Measurements from ENCODE around the gene PCDHGA7.
A peak's percentile ranks its signal among the peaks of the same experiment; 100 is the strongest.
"Not testable (repeated sequence)": the region's sequence is repeated elsewhere in the genome, so short reads cannot be mapped to it uniquely, and the experiment has no call there.

The PCDHGA7 gene

GRCh38 chr5:141382469-141383294 is at the start of gene PCDHGA7:
PCDHGA7 (plus strand) TSS chr5:141382742; CDS start chr5:141382900, 158 bp downstream.
- peaks cover 54% of the 10 kb centered on the region for H3K9me3 Mint-ChIP-seq
- ATAC-seq (no peak), DNase-seq (no peak)
- peaks cover 18% of the 10 kb centered on the region for H3K36me3 Mint-ChIP-seq (ENCODE audit: low read depth)
- peaks cover 69% of the 10 kb centered on the region for H3K27me3 Mint-ChIP-seq
- H3K4me3 Mint-ChIP-seq = peak within 1 kb of the TSS; percentile 55
- H3K27ac Mint-ChIP-seq = no peak within 1 kb of the TSS
- no peaks in the 10 kb centered on the region for H3K4me1 Mint-ChIP-seq

DNA sequence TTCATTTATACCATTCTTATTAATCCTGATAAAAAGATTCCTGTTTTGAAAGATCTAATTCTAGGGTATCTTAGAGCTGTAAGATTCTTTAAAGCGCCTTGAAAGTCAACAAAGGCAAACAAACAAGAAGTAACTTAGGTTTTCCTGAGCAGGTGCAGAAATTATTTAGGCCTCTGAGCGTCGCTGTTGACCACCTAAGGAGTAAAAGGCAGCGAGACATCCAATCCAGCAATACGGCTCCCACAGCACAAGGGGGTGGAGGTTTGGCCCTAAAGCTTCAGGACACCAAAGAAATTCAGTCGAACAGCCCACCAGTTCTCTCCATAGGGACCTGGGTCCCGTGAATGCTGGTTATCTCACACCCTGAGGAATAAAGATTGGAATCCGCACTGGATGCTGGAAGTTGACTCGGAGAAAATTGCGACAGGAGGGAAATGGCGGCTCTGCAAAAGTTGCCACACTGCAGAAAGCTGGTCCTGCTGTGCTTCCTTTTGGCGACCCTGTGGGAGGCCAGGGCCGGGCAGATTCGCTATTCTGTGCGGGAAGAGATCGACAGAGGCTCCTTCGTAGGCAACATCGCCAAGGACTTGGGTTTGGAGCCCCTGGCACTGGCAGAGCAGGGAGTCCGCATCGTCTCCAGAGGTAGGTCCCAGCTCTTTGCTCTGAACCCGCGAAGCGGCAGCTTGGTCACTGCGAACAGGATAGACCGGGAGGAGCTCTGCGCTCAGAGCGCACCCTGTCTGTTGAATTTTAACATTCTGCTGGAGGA is 43.8 kb upstream of the PCDHGA7 start, which contains the start of gene PCDHGA2:
Gene PCDHGA2 (plus strand): TSS at position 223 of the 769 bp plus-strand sequence.
- no peaks in the 10 kb centered on the region for H3K4me1 Mint-ChIP-seq
- peaks cover 71% of the 10 kb centered on the region for H3K9me3 Mint-ChIP-seq
- no peak within 1 kb of the TSS for H3K4me3 Mint-ChIP-seq
- no peak for DNase-seq
- peaks cover 85% of the 10 kb centered on the region for H3K27me3 Mint-ChIP-seq
- no peak within 1 kb of the TSS for H3K27ac Mint-ChIP-seq
- ATAC-seq = no peak
- H3K36me3 Mint-ChIP-seq (ENCODE audit: low read depth) = peaks cover 24% of the 10 kb centered on the region

GRCh38 chr5:141340781-141341354 is 41.7 kb upstream of the PCDHGA7 start:
- DNase-seq, H3K4me1 Mint-ChIP-seq, ATAC-seq, H3K27ac Mint-ChIP-seq, H3K4me3 Mint-ChIP-seq: not testable (repeated sequence)
- Mint-ChIP-seq H3K27me3 (peaks cover 81% of the 10 kb centered on the region), H3K9me3 (peaks cover 65% of the 10 kb centered on the region), H3K36me3 (ENCODE audit: low read depth) (peaks cover 34% of the 10 kb centered on the region)

- Mint-ChIP-seq H3K27me3 (peaks cover 74% of the 10 kb centered on the region), H3K27ac (no peak overlapping the region), H3K4me3 (no peak overlapping the region), H3K4me1 (no peaks in the 10 kb centered on the region), H3K36me3 (ENCODE audit: low read depth) (peaks cover 34% of the 10 kb centered on the region), H3K9me3 (peaks cover 56% of the 10 kb centered on the region)
- ATAC-seq (no peak), DNase-seq (no peak)
Measured at GRCh38 chr5:141342773-141343172, 39.8 kb upstream of the PCDHGA7 start.

- ATAC-seq = no peak
- DNase-seq = no peak
- Mint-ChIP-seq H3K27ac (no peak within 1 kb of the TSS), H3K36me3 (ENCODE audit: low read depth) (peaks cover 31% of the 10 kb centered on the region), H3K27me3 (peaks cover 68% of the 10 kb centered on the region), H3K4me3 (no peak within 1 kb of the TSS), H3K9me3 (peaks cover 50% of the 10 kb centered on the region), H3K4me1 (no peaks in the 10 kb centered on the region)
Measured at GRCh38 chr5:141343242-141343952, 39.1 kb upstream of the PCDHGA7 start, which contains the start of gene PCDHGA3. PCDHGA3 (plus strand) TSS chr5:141343829; CDS start chr5:141344034, 205 bp downstream.

GRCh38 chr5:141343953-141344463 is 38.5 kb upstream of the PCDHGA7 start:
- no peak overlapping the region for H3K4me3 Mint-ChIP-seq
- DNase-seq = no peak

DNA sequence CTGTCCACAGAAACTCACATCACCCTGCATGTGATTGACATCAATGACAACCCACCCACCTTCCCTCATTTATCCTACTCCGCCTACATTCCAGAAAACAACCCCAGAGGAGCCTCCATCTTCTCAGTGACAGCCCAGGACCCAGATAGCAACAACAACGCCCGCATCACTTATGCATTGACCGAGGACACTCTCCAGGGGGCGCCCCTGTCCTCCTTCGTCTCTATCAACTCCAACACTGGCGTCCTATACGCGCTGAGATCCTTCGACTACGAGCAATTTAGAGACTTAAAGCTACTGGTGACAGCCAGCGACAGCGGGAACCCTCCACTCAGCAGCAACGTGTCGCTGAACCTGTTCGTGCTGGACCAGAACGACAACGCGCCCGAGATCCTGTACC is 37.2 kb upstream of the PCDHGA7 start:
- no peak overlapping the region for H3K4me3 Mint-ChIP-seq

More at GRCh38 chr5:141343953-141344463, 38.5 kb upstream of the PCDHGA7 start:
- H3K36me3 Mint-ChIP-seq (ENCODE audit: low read depth) = peaks cover 28% of the 10 kb centered on the region
- H3K9me3 Mint-ChIP-seq = peaks cover 51% of the 10 kb centered on the region
- H3K27me3 Mint-ChIP-seq = peaks cover 67% of the 10 kb centered on the region
- H3K4me1 Mint-ChIP-seq = no peaks in the 10 kb centered on the region
- H3K27ac Mint-ChIP-seq = no peak overlapping the region
- ATAC-seq = no peak

GRCh38 chr5:141346017-141346416 is 36.5 kb upstream of the PCDHGA7 start:
- H3K27ac Mint-ChIP-seq, H3K4me3 Mint-ChIP-seq, H3K4me1 Mint-ChIP-seq, DNase-seq, ATAC-seq: not testable (repeated sequence)
- Mint-ChIP-seq H3K36me3 (ENCODE audit: low read depth) (peaks cover 25% of the 10 kb centered on the region), H3K9me3 (peaks cover 56% of the 10 kb centered on the region), H3K27me3 (peaks cover 65% of the 10 kb centered on the region)

More for the DNA sequence above, 37.2 kb upstream of the PCDHGA7 start:
- Mint-ChIP-seq H3K27ac (no peak overlapping the region), H3K27me3 (peaks cover 62% of the 10 kb centered on the region), H3K9me3 (peaks cover 54% of the 10 kb centered on the region), H3K4me1 (no peaks in the 10 kb centered on the region), H3K36me3 (ENCODE audit: low read depth) (peaks cover 25% of the 10 kb centered on the region)
- no peak for DNase-seq
- no peak for ATAC-seq

DNA sequence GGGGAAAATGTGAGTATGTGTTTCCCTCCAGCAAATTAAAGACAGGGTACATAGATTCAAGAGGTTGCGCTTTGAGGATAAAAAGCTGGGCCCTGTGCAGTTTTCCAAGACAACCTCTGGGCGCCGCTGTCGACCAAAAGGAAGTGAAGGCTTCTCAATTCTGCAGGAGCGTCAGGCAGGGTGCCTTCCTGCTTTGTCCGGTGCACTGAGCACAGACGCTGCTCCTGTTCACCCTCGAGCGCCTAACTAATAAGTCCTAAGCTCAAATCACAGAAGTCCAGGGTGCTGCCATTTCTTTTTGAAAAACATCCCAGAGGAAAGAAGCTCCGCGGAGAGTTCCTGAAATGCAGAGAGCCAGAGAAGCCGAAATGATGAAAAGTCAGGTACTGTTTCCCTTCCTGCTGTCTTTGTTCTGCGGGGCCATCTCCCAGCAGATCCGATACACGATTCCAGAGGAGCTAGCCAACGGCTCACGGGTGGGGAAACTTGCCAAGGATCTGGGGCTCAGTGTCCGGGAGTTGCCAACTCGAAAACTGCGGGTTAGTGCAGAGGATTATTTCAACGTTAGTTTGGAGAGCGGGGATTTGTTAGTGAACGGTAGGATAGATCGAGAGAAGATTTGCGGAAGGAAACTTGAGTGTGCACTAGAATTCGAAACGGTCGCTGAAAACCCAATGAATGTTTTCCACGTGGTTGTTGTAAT is 32.5 kb upstream of the PCDHGA7 start, which contains the start of gene PCDHGB1:
Gene PCDHGB1 (plus strand): TSS at position 183 of the 703 bp plus-strand sequence. CDS start 162 bp downstream, at position 345.
- Mint-ChIP-seq H3K4me3 (no peak within 1 kb of the TSS), H3K27ac (no peak within 1 kb of the TSS), H3K9me3 (peaks cover 49% of the 10 kb centered on the region), H3K36me3 (ENCODE audit: low read depth) (peaks cover 17% of the 10 kb centered on the region), H3K4me1 (no peaks in the 10 kb centered on the region), H3K27me3 (peaks cover 60% of the 10 kb centered on the region)
- no peak for ATAC-seq
- peak; percentile 20 for DNase-seq

GRCh38 chr5:141351591-141351990 is 31.0 kb upstream of the PCDHGA7 start:
- no peak overlapping the region for H3K4me3 Mint-ChIP-seq
- no peak overlapping the region for H3K27ac Mint-ChIP-seq
- DNase-seq = no peak
- ATAC-seq = no peak
- peaks cover 60% of the 10 kb centered on the region for H3K27me3 Mint-ChIP-seq
- peaks cover 21% of the 10 kb centered on the region for H3K36me3 Mint-ChIP-seq (ENCODE audit: low read depth)
- H3K4me1 Mint-ChIP-seq = no peaks in the 10 kb centered on the region
- peaks cover 50% of the 10 kb centered on the region for H3K9me3 Mint-ChIP-seq

DNA sequence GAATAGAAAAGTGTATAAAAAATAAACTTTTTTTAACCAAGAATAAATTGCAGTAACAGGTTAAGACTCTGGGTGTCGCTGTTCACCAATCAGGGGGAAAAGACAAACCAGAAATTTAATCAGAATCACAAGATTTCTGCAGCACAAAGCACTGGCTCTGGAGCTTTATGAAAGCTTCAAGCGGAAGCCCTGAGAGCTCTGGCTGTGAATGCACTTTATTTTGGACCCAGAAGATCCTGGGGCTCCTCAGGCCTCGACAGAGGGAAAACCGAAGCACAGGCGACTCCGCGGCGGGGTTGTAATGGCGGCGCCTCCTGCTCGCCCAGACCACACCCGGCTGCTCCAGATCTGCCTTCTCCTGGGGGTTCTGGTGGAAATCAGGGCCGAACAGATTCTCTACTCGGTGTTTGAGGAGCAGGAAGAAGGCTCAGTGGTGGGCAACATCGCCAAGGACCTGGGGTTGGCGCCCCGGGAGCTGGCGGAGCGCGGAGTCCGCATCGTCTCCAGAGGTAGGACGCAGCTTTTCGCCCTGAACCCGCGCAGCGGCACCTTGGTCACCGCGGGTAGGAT is 27.6 kb upstream of the PCDHGA7 start, which contains the start of gene PCDHGA4:
Gene PCDHGA4 (plus strand): TSS at position 122 of the 570 bp plus-strand sequence. CDS start 87 bp downstream, at position 209.
- Mint-ChIP-seq H3K9me3 (peaks cover 47% of the 10 kb centered on the region), H3K36me3 (ENCODE audit: low read depth) (peaks cover 23% of the 10 kb centered on the region), H3K4me3 (no peak within 1 kb of the TSS), H3K27me3 (peaks cover 62% of the 10 kb centered on the region), H3K4me1 (peaks cover 2% of the 10 kb centered on the region), H3K27ac (no peak within 1 kb of the TSS)
- no peak for DNase-seq
- no peak for ATAC-seq

- no peak for DNase-seq
- peaks cover 23% of the 10 kb centered on the region for H3K36me3 Mint-ChIP-seq (ENCODE audit: low read depth)
- peaks cover 2% of the 10 kb centered on the region for H3K4me1 Mint-ChIP-seq
- ATAC-seq = no peak
- no peak overlapping the region for H3K4me3 Mint-ChIP-seq
- H3K9me3 Mint-ChIP-seq = peaks cover 46% of the 10 kb centered on the region
- H3K27me3 Mint-ChIP-seq = peaks cover 61% of the 10 kb centered on the region
- H3K27ac Mint-ChIP-seq = no peak overlapping the region
Measured at GRCh38 chr5:141355641-141356040, 26.9 kb upstream of the PCDHGA7 start.

- peaks cover 61% of the 10 kb centered on the region for H3K27me3 Mint-ChIP-seq
- peaks cover 28% of the 10 kb centered on the region for H3K36me3 Mint-ChIP-seq (ENCODE audit: low read depth)
- ATAC-seq = no peak
Measured at GRCh38 chr5:141356133-141356532, 26.4 kb upstream of the PCDHGA7 start.

More at GRCh38 chr5:141356133-141356532, 26.4 kb upstream of the PCDHGA7 start:
- H3K27ac Mint-ChIP-seq = no peak overlapping the region
- H3K9me3 Mint-ChIP-seq = peaks cover 47% of the 10 kb centered on the region
- no peak for DNase-seq
- peaks cover 2% of the 10 kb centered on the region for H3K4me1 Mint-ChIP-seq
- H3K4me3 Mint-ChIP-seq = no peak overlapping the region
